WTC11 (cell line): Measurements from ENCODE around the gene ASB4. TPM values are rescaled to one million over a fixed set of nuclear protein-coding genes. Genes with fewer than 3 reads are reported as not detected.

ENCODE experiments used
- ATAC-seq: fragments of 200-7000 bp; cut with Tn5 transposase; 2 replicates; pipeline ENCODE4 v1.10.0; 2021; ENCODE audit warnings: mild to moderate bottlenecking, moderate library complexity
- CTCF ChIA-PET: fragments of 300-600 bp; sonication (Branson Sonifier 250); formaldehyde crosslinking; loops from one replicate; lab custom pipeline; 2021; ENCODE audit warnings: antibody characterized with exemption; lab: Charles Lee
- POLR2A ChIA-PET: fragments of 350-600 bp; sonication (Branson Sonifier 250); formaldehyde crosslinking; loops from one replicate; lab custom pipeline; 2021; ENCODE audit warnings: antibody characterized with exemption; lab: Charles Lee
- DNase-seq: peaks from one replicate; pipeline ENCODE4 v3.0.0; 2021; ENCODE audit warnings: low spot score
- H3K27ac Mint-ChIP-seq: 2 replicates; pipeline ENCODE4 v1.8.0; 2021; ENCODE audit warnings: mixed read lengths
- H3K27me3 Mint-ChIP-seq: 2 replicates; pipeline ENCODE4 v1.8.0; 2021; ENCODE audit warnings: low read depth, mild to moderate bottlenecking, moderate library complexity, mixed read lengths
- H3K36me3 Mint-ChIP-seq: 2 replicates; pipeline ENCODE4 v1.8.0; 2021; ENCODE audit warnings: mixed read lengths
- H3K4me1 Mint-ChIP-seq: 2 replicates; pipeline ENCODE4 v1.8.0; 2022; ENCODE audit warnings: mixed read lengths
- H3K4me3 Mint-ChIP-seq: 2 replicates; pipeline ENCODE4 v1.8.0; 2021; ENCODE audit warnings: mild to moderate bottlenecking, moderate library complexity, mixed read lengths
- H3K9me3 Mint-ChIP-seq: 2 replicates; pipeline ENCODE4 v1.8.0; 2021; ENCODE audit warnings: mixed read lengths
- AFF4 ChIP-seq: sonication (generic); formaldehyde crosslinking; IDR thresholded peaks from 2 replicates; pipeline ENCODE4 v1.8.1; 2023; ENCODE audit warnings: mild to moderate bottlenecking, missing genetic modification reagents, borderline replicate concordance
- ATF3 ChIP-seq: sonication (generic); formaldehyde crosslinking; conservative IDR thresholded peaks from 2 replicates; pipeline ENCODE4 v1.8.1; 2022; ENCODE audit warnings: mild to moderate bottlenecking, missing genetic modification reagents
- CDX4 ChIP-seq: fragments of 250-450 bp; sonication (Bioruptor Pico); IDR thresholded peaks from 2 replicates; pipeline ENCODE4 v1.9.0; 2021; ENCODE audit warnings: moderate library complexity, mild to moderate bottlenecking, inconsistent platforms, borderline replicate concordance
- CREM ChIP-seq: sonication (generic); formaldehyde crosslinking; IDR thresholded peaks from 2 replicates; pipeline ENCODE4 v1.8.1; 2022; ENCODE audit warnings: mild to moderate bottlenecking, missing genetic modification reagents, moderate library complexity
- EMX1 ChIP-seq: fragments of 250-450 bp; sonication (Bioruptor Pico); IDR thresholded peaks from 2 replicates; pipeline ENCODE4 v1.8.0; 2021; ENCODE audit warnings: mild to moderate bottlenecking
- FOXJ3 ChIP-seq: sonication (generic); formaldehyde crosslinking; IDR thresholded peaks from 2 replicates; pipeline ENCODE4 v1.9.0; 2021; ENCODE audit warnings: missing genetic modification reagents, mild to moderate bottlenecking, borderline replicate concordance
- GABPB1 ChIP-seq: sonication (generic); formaldehyde crosslinking; IDR thresholded peaks from 2 replicates; pipeline ENCODE4 v1.8.1; 2023; ENCODE audit warnings: mild to moderate bottlenecking, missing genetic modification reagents
- GRHL2 ChIP-seq: fragments of 250-450 bp; sonication (Bioruptor Pico); IDR thresholded peaks from 2 replicates; pipeline ENCODE4 v1.8.0; 2022; ENCODE audit warnings: mild to moderate bottlenecking, moderate library complexity; ENCODE audit not compliant: insufficient replicate concordance, severe bottlenecking
- IRF1 ChIP-seq: sonication (generic); formaldehyde crosslinking; IDR thresholded peaks from 2 replicates; pipeline ENCODE4 v1.8.0; 2023; ENCODE audit warnings: missing genetic modification reagents
- JAZF1 ChIP-seq: fragments of 250-450 bp; sonication (Bioruptor Pico); IDR thresholded peaks from 2 replicates; pipeline ENCODE4 v1.9.0; 2021; ENCODE audit warnings: moderate library complexity, mild to moderate bottlenecking, inconsistent platforms
- SMAD3 ChIP-seq: sonication (generic); formaldehyde crosslinking; IDR thresholded peaks from 2 replicates; pipeline ENCODE4 v1.8.0; 2022; ENCODE audit warnings: missing genetic modification reagents, mild to moderate bottlenecking, borderline replicate concordance
- TEAD1 ChIP-seq: sonication (generic); formaldehyde crosslinking; IDR thresholded peaks from 2 replicates; pipeline ENCODE4 v1.8.0; 2022; ENCODE audit warnings: mild to moderate bottlenecking, missing genetic modification reagents
- total RNA-seq: library from RNA; stranded (reverse); gene quantifications from 3 replicates; pipeline ENCODE4 v1.2.3, GENCODE V29; 2021
- TF ChIP-seq, protein P1 (sequence below): fragments of 250-450 bp; sonication (Bioruptor Pico); IDR thresholded peaks from 2 replicates; pipeline ENCODE4 v1.9.0; 2021; ENCODE audit warnings: mild to moderate bottlenecking, borderline replicate concordance
- TF ChIP-seq, protein P2 (sequence below): fragments of 250-450 bp; sonication (Bioruptor Pico); IDR thresholded peaks from 2 replicates; pipeline ENCODE4 v2.1.2; 2022; ENCODE audit warnings: mild to moderate bottlenecking, moderate library complexity

ASB4 gene
- total RNA-seq, 1 experiment from 2014 or later, result not detected

DNA sequence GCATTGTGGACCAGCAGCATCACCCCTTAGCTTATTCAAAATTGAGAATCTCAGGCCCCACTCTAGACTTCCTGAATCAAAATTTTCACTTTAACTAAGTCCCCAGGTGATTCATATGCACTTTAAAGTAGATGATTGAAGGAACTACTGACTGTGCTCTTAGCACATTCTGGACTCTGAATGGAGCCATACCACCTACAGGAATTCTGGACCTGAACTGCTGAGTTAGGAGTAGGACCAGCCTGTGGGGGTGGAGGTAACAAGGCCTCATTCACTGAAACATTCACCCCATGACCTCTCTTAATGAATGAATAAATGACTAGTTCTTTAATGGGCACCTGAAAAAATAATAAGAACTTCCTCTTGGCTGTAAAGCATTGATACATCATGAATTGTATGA is 103.3 kb downstream of the ASB4 start:
- H3K9me3 Mint-ChIP-seq, result no peaks in the 10 kb centered on the region
- ATAC-seq (no peak), DNase-seq (no peak)
- H3K4me3 Mint-ChIP-seq, result no peak overlapping the region
- no peak overlapping the region; the same call in 1 of the 2 replicates for H3K27ac Mint-ChIP-seq
- TF ChIP-seq, protein P1, sequence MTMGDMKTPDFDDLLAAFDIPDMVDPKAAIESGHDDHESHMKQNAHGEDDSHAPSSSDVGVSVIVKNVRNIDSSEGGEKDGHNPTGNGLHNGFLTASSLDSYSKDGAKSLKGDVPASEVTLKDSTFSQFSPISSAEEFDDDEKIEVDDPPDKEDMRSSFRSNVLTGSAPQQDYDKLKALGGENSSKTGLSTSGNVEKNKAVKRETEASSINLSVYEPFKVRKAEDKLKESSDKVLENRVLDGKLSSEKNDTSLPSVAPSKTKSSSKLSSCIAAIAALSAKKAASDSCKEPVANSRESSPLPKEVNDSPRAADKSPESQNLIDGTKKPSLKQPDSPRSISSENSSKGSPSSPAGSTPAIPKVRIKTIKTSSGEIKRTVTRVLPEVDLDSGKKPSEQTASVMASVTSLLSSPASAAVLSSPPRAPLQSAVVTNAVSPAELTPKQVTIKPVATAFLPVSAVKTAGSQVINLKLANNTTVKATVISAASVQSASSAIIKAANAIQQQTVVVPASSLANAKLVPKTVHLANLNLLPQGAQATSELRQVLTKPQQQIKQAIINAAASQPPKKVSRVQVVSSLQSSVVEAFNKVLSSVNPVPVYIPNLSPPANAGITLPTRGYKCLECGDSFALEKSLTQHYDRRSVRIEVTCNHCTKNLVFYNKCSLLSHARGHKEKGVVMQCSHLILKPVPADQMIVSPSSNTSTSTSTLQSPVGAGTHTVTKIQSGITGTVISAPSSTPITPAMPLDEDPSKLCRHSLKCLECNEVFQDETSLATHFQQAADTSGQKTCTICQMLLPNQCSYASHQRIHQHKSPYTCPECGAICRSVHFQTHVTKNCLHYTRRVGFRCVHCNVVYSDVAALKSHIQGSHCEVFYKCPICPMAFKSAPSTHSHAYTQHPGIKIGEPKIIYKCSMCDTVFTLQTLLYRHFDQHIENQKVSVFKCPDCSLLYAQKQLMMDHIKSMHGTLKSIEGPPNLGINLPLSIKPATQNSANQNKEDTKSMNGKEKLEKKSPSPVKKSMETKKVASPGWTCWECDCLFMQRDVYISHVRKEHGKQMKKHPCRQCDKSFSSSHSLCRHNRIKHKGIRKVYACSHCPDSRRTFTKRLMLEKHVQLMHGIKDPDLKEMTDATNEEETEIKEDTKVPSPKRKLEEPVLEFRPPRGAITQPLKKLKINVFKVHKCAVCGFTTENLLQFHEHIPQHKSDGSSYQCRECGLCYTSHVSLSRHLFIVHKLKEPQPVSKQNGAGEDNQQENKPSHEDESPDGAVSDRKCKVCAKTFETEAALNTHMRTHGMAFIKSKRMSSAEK (CRISPR knock-in tag), result no peak
- no peak for TF ChIP-seq EMX1 (CRISPR knock-in tag)
- no peaks in the 10 kb centered on the region for H3K36me3 Mint-ChIP-seq
- CTCF ChIA-PET, result interaction anchor here (1.9 kb wide), 1 partner anchor 95 kb away, joined by 4 read pairs; no protein-coding TSS in a partner anchor
- H3K27me3 Mint-ChIP-seq, result peaks cover 4% of the 10 kb centered on the region
- H3K4me1 Mint-ChIP-seq, result peaks cover 11% of the 10 kb centered on the region
- POLR2A ChIA-PET, result no interaction called here

DNA sequence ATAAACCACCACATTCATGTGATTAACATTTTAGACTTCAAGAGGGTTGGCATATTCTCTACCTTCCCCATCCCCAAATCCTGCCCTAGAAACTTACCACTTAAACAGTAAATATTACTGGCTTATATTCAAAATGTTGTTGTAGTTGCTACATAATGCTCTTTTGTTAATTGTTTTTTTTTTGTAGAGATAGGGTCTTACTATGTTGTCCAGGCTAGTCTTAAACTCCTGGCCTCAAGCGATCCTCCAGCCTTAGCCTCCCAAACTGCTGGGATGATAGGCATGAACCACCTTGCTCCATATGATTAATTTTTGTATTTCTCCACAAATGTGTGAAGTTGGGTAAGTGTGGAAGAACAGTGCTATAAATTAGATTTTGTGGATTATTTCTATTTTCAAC is 104.0 kb downstream of the ASB4 start:
- ATAC-seq, result no peak
- CTCF ChIA-PET, result no interaction called here
- no peak for DNase-seq
- Mint-ChIP-seq H3K27ac (no peak overlapping the region), H3K27me3 (peaks cover 11% of the 10 kb centered on the region), H3K4me3 (no peak overlapping the region), H3K36me3 (no peaks in the 10 kb centered on the region), H3K9me3 (no peaks in the 10 kb centered on the region), H3K4me1 (peaks cover 11% of the 10 kb centered on the region)
- POLR2A ChIA-PET, result no interaction called here
- TF ChIP-seq FOXJ3 (CRISPR knock-in tag), result no peak
- TF ChIP-seq SMAD3 (CRISPR knock-in tag), result no peak
- TF ChIP-seq JAZF1 (CRISPR knock-in tag), result no peak
- TF ChIP-seq TEAD1 (CRISPR knock-in tag), result no peak
- no peak for TF ChIP-seq CDX4
- no peak for TF ChIP-seq GRHL2 (CRISPR knock-in tag)
- TF ChIP-seq, protein P2, sequence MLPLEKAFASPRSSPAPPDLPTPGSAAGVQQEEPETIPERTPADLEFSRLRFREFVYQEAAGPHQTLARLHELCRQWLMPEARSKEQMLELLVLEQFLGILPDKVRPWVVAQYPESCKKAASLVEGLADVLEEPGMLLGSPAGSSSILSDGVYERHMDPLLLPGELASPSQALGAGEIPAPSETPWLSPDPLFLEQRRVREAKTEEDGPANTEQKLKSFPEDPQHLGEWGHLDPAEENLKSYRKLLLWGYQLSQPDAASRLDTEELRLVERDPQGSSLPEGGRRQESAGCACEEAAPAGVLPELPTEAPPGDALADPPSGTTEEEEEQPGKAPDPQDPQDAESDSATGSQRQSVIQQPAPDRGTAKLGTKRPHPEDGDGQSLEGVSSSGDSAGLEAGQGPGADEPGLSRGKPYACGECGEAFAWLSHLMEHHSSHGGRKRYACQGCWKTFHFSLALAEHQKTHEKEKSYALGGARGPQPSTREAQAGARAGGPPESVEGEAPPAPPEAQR (CRISPR knock-in tag), result no peak
- TF ChIP-seq, protein P1 (CRISPR knock-in tag), result no peak
- no peak for TF ChIP-seq GABPB1 (CRISPR knock-in tag)
- no peak for TF ChIP-seq AFF4 (CRISPR knock-in tag)
- no peak for TF ChIP-seq ATF3 (CRISPR knock-in tag)
- no peak for TF ChIP-seq IRF1 (CRISPR knock-in tag)
- no peak for TF ChIP-seq CREM (CRISPR knock-in tag)
